ENCODE results near the gene TBX2.

The TBX2 gene

DNA sequence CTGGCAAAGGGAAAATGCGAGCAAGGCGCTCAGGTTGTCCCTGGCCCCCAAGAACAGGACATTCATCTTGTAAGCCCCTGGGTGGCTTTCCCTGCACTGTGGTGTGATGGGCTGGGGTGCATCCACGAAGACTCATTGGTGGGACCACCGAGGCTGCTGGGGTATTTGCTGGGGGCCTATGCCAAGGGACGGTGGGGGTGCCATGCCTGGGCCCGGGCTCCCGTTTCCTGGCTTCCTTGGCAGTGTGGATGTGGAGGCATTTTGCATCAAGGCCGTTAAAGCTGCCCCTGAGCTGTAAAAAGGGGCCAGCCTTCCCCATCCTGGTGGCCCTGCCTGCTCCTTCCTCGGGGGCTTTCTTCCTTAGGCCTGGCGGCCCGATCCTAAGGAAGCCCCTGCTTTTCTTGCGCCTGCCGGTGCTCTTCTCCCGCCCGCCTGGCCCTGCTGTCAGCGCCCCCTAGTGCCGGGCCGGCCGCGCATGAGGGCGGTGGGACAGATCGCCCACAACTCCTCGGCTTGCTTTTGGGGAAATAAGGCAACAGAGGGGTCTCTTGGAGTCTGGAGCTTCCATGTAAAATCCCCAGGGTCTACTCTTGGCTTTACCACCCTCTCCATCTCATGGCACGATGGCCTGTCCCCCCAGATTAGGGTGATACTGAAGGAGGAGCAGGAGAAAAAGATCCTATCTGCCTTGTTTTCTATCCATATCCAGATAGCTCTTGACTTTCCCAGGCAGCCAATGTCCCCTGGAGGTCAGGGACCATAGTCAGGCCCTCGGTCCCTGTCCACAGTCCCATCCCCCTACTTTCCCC, 9.8 kb upstream of the TBX2 start:
- Histone ChIP-seq H3K27ac (no peak overlapping the region), H3K79me2 (ENCODE audit: insufficient read depth, low read depth) (no peaks in the 10 kb centered on the region), H4K20me1 (ENCODE audit: insufficient read depth) (no peaks in the 10 kb centered on the region), H3K36me3 (ENCODE audit: insufficient read depth) (no peaks in the 10 kb centered on the region), H3K27me3 (ENCODE audit: insufficient read depth, low read depth) (no peaks in the 10 kb centered on the region), H3K4me3 (IDR thresholded peaks at IDR 0.05; ENCODE audit: insufficient read depth, low read depth, low read length) (no peak overlapping the region), H3K9ac (no peak overlapping the region), H3K4me2 (peak overlapping the region; percentile 31; the same call in 1 of the 2 replicates), H2AFZ (ENCODE audit: low read depth) (peak overlapping the region; percentile 53), H3K4me1 (ENCODE audit: low read depth, poor library complexity, severe bottlenecking) (peaks cover 6% of the 10 kb centered on the region)
- TF ChIP-seq, protein P1, sequence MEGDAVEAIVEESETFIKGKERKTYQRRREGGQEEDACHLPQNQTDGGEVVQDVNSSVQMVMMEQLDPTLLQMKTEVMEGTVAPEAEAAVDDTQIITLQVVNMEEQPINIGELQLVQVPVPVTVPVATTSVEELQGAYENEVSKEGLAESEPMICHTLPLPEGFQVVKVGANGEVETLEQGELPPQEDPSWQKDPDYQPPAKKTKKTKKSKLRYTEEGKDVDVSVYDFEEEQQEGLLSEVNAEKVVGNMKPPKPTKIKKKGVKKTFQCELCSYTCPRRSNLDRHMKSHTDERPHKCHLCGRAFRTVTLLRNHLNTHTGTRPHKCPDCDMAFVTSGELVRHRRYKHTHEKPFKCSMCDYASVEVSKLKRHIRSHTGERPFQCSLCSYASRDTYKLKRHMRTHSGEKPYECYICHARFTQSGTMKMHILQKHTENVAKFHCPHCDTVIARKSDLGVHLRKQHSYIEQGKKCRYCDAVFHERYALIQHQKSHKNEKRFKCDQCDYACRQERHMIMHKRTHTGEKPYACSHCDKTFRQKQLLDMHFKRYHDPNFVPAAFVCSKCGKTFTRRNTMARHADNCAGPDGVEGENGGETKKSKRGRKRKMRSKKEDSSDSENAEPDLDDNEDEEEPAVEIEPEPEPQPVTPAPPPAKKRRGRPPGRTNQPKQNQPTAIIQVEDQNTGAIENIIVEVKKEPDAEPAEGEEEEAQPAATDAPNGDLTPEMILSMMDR (conservative IDR thresholded peaks at IDR 0.05; ENCODE audit: low read depth, low read length), result peak; percentile 96

DNA sequence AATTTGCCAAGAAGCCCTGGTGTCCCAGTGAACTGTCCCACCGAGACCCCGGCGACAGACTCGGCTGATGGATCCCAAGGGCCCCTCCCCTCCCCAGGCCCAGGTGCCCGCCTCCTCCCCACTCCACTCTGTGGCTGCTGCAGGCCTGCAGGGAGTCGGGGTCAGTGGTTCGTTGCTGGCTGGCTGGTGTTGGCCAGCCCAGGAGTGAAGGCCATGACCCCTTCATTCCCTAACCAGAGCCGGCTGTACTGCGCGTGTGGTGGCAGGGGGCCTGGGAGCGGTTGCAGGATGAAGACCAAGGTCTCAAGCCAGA, 9.2 kb upstream of the TBX2 start:
- TF ChIP-seq, protein P1 (conservative IDR thresholded peaks at IDR 0.05; ENCODE audit: low read depth, low read length), result no peak
- no peaks in the 10 kb centered on the region for H4K20me1 ChIP-seq (ENCODE audit: insufficient read depth)
- no peak overlapping the region for H3K4me3 ChIP-seq (IDR thresholded peaks at IDR 0.05; ENCODE audit: insufficient read depth, low read depth, low read length)
- no peaks in the 10 kb centered on the region for H3K27me3 ChIP-seq (ENCODE audit: insufficient read depth, low read depth)
- no peaks in the 10 kb centered on the region for H3K36me3 ChIP-seq (ENCODE audit: insufficient read depth)
- H2AFZ ChIP-seq (ENCODE audit: low read depth), result peak overlapping the region; percentile 53; the same call in 1 of the 2 replicates
- H3K9ac ChIP-seq, result no peak overlapping the region
- H3K79me2 ChIP-seq (ENCODE audit: insufficient read depth, low read depth), result no peaks in the 10 kb centered on the region
- H3K4me1 ChIP-seq (ENCODE audit: low read depth, poor library complexity, severe bottlenecking), result peaks cover 12% of the 10 kb centered on the region
- H3K4me2 ChIP-seq, result no peak overlapping the region
- no peak overlapping the region for H3K27ac ChIP-seq

DNA sequence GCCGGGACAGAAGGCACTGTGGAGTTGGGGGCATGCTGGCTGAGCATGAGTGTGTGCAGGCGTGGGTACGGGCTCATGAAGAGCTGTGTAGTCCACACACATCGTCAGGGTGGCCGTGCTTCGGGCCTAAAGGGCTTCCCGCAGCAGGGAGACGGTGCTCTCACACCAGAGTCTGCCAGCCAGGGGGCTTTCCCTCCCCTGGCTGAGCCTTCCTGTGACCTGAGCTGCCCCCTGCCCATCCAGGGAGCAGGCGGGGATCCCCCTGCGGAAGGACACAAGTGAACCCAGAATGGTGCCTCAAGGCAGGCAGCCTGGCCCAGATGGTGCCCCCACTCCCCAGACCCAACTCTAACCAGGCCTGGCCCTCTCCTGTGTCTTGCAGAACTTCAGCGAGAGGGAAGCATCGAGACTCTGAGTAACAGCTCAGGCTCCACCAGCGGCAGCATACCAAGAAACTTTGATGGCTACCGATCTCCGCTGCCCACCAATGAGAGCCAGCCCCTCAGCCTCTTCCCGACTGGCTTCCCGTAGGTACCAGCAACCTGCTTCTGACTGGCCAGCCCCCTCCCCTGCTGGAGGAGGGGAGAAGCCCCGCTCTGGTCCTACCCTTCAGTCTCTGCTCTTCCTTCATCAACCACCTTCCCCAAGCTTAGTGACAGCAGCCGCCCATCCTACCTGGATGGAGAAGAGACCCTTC, 7.9 kb upstream of the TBX2 start:
- TF ChIP-seq, protein P1 (conservative IDR thresholded peaks at IDR 0.05; ENCODE audit: low read depth, low read length), result no peak
- H3K4me2 ChIP-seq, result no peak overlapping the region
- no peak overlapping the region for H3K9ac ChIP-seq
- no peak overlapping the region for H3K27ac ChIP-seq
- no peaks in the 10 kb centered on the region for H3K79me2 ChIP-seq (ENCODE audit: insufficient read depth, low read depth)
- no peak overlapping the region for H2AFZ ChIP-seq (ENCODE audit: low read depth)
- no peaks in the 10 kb centered on the region for H4K20me1 ChIP-seq (ENCODE audit: insufficient read depth)
- H3K4me1 ChIP-seq (ENCODE audit: low read depth, poor library complexity, severe bottlenecking), result peaks cover 12% of the 10 kb centered on the region
- H3K4me3 ChIP-seq (IDR thresholded peaks at IDR 0.05; ENCODE audit: insufficient read depth, low read depth, low read length), result no peak overlapping the region
- H3K36me3 ChIP-seq (ENCODE audit: insufficient read depth), result no peaks in the 10 kb centered on the region
- H3K27me3 ChIP-seq (ENCODE audit: insufficient read depth, low read depth), result no peaks in the 10 kb centered on the region

DNA sequence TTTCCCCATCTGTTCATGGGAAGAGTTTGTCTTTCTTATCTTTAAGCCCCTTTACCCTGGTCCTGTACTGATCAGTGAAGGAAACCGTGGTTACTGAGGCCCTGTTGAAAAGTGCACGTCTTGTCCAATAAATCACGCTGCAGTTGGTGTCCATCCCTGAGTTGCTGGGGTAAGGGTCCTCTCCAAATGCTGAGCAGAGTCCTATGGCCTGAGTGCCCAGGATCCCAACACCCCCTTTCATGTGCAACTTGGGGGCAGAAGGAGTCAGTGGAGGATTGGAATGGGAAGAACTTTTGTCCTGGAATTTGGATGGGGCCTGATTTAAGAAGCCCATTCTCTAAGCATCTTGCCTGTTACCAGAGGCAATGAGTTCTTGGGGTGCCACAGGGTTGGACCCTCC, 7.0 kb upstream of the TBX2 start:
- H3K27me3 ChIP-seq (ENCODE audit: insufficient read depth, low read depth), result no peaks in the 10 kb centered on the region
- no peaks in the 10 kb centered on the region for H3K36me3 ChIP-seq (ENCODE audit: insufficient read depth)
- H3K4me3 ChIP-seq (IDR thresholded peaks at IDR 0.05; ENCODE audit: insufficient read depth, low read depth, low read length), result no peak overlapping the region
- no peaks in the 10 kb centered on the region for H4K20me1 ChIP-seq (ENCODE audit: insufficient read depth)
- no peak overlapping the region for H3K9ac ChIP-seq
- no peaks in the 10 kb centered on the region for H3K79me2 ChIP-seq (ENCODE audit: insufficient read depth, low read depth)
- H3K4me1 ChIP-seq (ENCODE audit: low read depth, poor library complexity, severe bottlenecking), result peaks cover 12% of the 10 kb centered on the region
- TF ChIP-seq, protein P1 (conservative IDR thresholded peaks at IDR 0.05; ENCODE audit: low read depth, low read length), result no peak
- no peak overlapping the region for H3K4me2 ChIP-seq
- H3K27ac ChIP-seq, result no peak overlapping the region
- H2AFZ ChIP-seq (ENCODE audit: low read depth), result no peak overlapping the region
